Urothelium cell line (cell line): Measurements from ENCODE around the gene MRPS23.
"Not testable (repeated sequence)": the region's sequence is repeated elsewhere in the genome, so short reads cannot be mapped to it uniquely, and the experiment has no call there.

ENCODE experiments used
- DNase-seq: peaks from one replicate; pipeline ENCODE4 v3.0.0; 2011; ENCODE audit warnings: low spot score, mixed read lengths
- FAIRE-seq: peaks from 2 replicates; lab custom pipeline; 2011; peaks lifted over from hg19 to GRCh38; lab: Jason Lieb, UNC

Gene MRPS23

DNA sequence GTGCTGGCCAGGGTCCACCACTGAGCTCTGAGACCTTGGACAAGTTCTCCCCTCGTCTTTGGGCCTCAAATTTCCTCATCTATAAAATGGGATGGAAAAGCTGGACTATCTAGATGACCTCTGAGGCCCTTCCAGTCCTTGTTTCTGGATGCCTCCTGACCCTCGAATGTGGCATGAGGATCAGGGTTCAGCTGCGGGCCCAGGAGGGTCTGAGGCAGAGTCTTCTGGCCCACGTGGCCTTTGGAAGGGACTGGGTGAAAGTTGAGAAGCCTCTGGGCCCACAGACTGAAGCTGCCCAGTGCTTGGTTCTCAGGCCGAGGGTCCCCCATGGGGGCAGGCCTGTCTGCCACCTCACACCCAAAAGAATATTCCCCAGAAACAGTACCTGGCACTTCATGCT lies 16.9 kb upstream of the MRPS23 start:
- FAIRE-seq (no peak), DNase-seq (no peak)

GRCh38 chr17:57866319-57866718 lies 16.5 kb upstream of the MRPS23 start:
- no peak for DNase-seq
- FAIRE-seq: no peak

GRCh38 chr17:57864273-57864672 lies 14.4 kb upstream of the MRPS23 start:
- no peak for DNase-seq
- no peak for FAIRE-seq

DNA sequence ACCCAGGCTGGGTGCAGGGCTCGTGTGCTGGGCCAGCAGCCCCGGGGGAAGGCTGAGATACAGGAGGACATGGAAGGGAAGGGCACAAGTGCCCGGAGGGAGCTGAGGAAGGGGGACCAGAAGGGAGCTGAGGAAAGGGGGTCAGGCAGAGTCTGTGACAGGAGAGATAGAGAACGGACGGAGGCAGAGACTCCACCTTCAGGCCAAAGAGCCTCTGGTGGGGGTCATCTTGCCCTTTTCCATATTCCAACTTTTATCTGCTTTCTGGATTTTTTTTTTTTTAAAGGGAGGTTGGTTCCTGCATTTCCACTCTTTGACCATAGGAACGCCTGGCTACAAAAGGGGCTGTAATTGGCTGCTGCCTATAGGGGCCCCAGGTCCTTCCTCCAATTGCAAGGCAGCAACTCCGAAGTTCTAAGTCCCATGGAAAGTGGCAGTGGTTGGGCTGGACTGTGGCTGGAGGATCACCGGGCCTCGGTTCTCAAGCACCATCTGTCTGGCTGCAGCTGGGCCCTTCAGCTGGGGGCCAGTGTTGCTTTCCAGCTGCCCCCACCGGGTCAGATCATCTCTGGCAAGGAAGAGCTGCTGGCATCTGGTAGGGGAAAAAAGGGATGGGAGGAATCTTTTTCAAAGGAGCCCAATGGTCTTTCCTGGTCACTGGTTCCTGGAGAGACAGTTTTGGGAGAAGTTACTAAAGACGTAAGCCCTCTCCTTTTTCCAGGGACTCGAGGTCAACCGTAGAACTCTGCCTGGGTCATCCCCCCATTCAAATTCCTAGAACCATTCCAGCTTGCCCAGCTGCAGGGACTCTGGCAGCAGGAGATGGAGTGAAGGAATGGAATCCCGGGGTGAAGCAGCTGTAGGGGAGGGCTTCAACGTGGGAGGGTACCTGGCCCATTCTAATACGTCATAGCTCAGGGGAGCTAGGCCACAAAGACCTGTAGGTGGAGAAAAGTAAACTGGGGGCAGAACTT lies 13.1 kb upstream of the MRPS23 start:
- no peak for FAIRE-seq
- no peak for DNase-seq

GRCh38 chr17:57861790-57862693 lies 12.2 kb upstream of the MRPS23 start:
- FAIRE-seq: no peak

GRCh38 chr17:57861000-57861789 lies 11.4 kb upstream of the MRPS23 start:
- FAIRE-seq (no peak), DNase-seq (no peak)

More at GRCh38 chr17:57861790-57862693, 12.2 kb upstream of the MRPS23 start:
- no peak for DNase-seq

- no peak for FAIRE-seq
- DNase-seq: no peak
Measured at GRCh38 chr17:57860414-57860999, 10.7 kb upstream of the MRPS23 start.

GRCh38 chr17:57859601-57860413 lies 10.0 kb upstream of the MRPS23 start:
- FAIRE-seq (no peak), DNase-seq (no peak)

DNA sequence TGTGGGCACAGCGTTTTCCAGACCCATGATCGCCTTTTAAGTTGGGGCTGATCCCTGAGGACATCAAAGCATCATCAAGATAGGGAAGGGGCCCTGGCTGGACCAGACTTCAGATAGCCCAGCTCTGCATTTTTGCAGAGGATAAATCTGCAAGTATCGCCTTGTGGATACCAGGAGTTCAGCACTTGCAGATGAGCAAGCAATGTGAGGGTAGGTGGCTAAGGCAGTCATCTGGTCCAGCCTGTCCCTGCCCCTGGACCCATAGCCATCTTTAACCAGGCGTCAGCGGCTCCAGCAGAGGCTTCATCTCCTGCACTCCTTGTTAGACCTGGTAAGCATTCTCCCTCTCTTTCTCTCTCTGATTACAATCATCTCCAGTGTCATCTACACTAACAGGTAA lies 9.0 kb upstream of the MRPS23 start:
- DNase-seq (no peak), FAIRE-seq (no peak)

DNA sequence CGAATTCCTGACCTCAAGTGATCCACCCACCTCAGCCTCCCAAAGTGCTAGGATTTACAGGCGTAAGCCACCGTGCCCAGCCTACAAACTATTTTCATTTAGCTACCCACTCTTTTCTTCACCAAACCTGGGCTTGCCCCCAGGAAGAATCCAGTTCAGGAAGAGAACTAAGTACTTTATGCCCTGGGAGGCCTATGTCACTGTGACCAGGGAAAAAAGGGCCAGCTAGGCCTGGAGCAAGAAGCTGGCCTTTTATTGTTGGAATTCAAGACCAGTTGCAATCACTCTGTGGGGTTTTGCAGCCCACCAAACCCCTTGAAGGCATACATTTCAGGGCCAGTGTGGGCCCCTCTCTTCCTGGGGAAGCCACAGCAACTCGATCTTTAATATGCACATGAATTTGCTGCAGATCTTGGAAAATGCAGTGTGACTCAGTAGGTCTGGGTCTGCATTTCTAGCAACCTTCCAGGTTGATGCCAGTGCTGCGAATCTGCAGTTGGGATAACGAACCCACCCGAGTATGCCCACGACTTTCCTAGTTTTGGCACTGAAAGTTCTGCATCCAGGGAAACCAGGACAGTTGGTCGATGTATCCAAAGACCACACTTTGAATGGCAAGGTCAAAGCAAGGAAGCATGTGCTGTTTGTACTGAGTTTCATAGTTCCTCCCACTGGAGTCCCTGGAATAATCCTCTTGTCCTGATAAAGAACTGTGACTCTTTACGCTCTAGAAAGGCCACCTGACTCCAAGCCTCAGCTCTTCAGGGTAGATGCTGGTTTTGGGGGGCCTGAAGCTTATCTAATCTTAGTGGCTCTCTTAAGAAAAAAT lies 7.2 kb upstream of the MRPS23 start:
- DNase-seq (no peak), FAIRE-seq (no peak)

GRCh38 chr17:57855391-57856035 lies 5.7 kb upstream of the MRPS23 start:
- DNase-seq: no peak
- FAIRE-seq: peak; percentile 75

- no peak for DNase-seq
- no peak for FAIRE-seq
Measured at GRCh38 chr17:57853695-57854094, 3.9 kb upstream of the MRPS23 start.

DNA sequence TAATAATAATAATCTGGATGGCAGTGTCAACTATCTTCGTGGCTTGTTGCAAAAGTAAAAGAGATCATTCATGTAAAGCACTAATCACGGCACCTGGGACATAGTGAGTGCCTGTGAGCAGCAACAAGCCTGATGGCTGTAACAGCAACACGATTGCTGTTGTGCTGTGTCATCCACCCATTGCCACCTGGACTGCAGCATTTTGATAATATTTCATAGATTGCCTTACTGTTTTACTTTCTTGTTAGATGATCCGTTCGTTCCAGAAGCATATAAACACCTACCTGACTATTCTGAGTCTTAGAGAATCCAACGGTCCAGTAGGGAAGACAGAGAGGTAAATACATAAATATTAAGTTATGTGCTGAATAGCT lies 3.1 kb upstream of the MRPS23 start:
- DNase-seq: no peak
- no peak for FAIRE-seq

DNA sequence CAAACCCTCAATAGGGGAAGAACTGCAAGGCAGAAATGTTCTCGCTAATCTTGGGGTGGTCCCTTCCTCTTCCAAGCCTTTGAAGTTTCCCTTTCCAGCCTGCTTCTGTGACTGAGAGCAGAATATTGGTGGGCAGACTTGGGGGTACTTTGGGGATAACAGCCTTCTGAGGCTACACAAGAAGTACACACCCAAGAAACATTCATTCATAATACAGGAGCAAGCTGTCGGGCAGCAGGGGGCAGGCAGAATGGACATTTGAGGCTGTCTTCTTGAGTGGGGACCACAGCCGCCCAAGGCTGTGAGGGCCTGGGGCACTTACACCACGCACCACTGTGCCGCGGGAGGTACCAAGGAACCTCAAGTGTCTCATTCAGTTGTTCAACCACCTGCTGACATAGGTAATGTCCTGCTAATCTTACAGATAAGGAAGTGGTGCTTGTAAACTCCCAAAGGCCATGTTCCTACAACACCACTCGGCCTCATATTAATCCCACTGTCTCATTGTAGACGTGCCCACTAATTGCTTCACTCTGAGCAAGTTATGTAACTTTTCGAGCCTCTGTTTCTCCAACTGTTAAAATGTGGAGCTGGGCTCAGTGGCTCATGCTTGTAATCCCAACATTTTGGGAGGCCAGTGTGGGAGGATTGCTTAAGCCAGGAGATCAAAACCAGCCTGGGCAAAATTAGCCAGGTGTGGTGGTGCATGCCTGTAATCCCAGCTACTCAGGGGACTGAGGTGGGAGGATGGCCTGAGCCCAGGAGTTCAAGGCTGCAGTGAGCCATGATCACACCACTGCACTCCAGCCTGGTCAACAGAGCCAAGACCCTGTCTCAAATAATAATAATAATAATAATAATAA lies 2.5 kb upstream of the MRPS23 start:
- FAIRE-seq (no peak), DNase-seq (no peak)

GRCh38 chr17:57849163-57849873 lies 526 bp downstream of the MRPS23 start:
- no peak for DNase-seq
- FAIRE-seq: no peak

- FAIRE-seq, DNase-seq: not testable (repeated sequence)
Measured at GRCh38 chr17:57846056-57846945, 3.5 kb downstream of the MRPS23 start.
